H4 (cell line): ENCODE data around the gene SNX8. TPM values are rescaled to one million over a fixed set of nuclear protein-coding genes. Genes with fewer than 3 reads are reported as not detected.
"Not testable (repeated sequence)": the region's sequence is repeated elsewhere in the genome, so short reads cannot be mapped to it uniquely, and the experiment has no call there.

ENCODE experiments used
- DNase-seq: peaks from one replicate; pipeline ENCODE4 v3.0.0-alpha.2; 2015; ENCODE audit warnings: low spot score
- total RNA-seq: library from RNA; depleted of rRNA; stranded (reverse); fragments of >200 nt; shearing (Covaris generic); gene quantifications from 2 replicates; pipeline ENCODE4 v1.2.3, GENCODE V29; 2014

Gene SNX8
- total RNA-seq, 1 experiment from 2014 or later = 27.7 TPM

- DNase-seq = no peak
Measured at GRCh38 chr7:2295936-2296620, 18.2 kb downstream of the SNX8 start.

- DNase-seq = no peak
Measured at GRCh38 chr7:2290877-2291276, 23.4 kb downstream of the SNX8 start.

DNA sequence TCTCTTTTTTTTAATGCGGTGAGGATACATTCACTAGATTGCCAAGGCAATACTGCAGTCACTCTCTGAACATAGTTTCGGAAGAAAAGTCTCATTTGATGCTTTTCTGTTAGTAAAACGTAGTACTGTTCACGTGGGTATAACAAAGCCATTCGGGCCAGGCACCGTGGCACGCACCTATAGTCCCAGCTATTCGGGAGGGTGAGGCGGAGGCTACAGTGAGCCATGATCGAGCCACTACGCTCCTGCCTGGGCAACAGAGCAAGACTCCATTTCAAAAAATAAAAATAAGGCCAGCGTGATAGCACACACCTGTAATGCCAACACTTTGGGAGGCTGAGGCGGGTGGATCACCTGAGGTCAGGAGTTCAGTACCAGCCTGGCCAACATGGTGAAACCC lies 24.6 kb downstream of the SNX8 start:
- DNase-seq = no peak

- peak; percentile 10 for DNase-seq
Measured at GRCh38 chr7:2289111-2289586, 25.1 kb downstream of the SNX8 start.

- peak; percentile 13 for DNase-seq
Measured at GRCh38 chr7:2288503-2288902, 25.7 kb downstream of the SNX8 start.

- no peak for DNase-seq
Measured at GRCh38 chr7:2287745-2288144, 26.5 kb downstream of the SNX8 start.

DNA sequence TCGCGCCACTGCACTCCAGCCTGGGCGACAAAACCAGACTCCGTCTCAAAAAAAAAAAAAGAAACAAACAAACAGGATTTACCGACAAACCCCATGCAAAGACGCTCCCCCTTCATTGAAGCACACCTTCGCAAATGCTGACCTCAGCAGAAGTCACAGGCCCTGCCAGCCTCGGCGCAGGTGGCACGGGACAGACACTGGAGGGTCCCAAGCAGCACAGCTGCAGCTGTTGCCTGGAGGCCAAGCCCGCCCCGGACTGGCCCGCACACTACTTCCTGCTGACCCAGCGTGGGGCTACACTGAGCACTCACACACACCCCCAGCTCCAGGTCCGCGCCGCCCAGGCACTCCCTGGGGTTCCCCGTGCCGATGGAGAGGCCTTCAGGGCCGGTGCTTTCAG lies 31.2 kb downstream of the SNX8 start:
- peak; percentile 14 for DNase-seq

GRCh38 chr7:2282185-2282751 lies 32.0 kb downstream of the SNX8 start:
- no peak for DNase-seq

GRCh38 chr7:2281541-2281940 lies 32.7 kb downstream of the SNX8 start:
- no peak for DNase-seq

DNA sequence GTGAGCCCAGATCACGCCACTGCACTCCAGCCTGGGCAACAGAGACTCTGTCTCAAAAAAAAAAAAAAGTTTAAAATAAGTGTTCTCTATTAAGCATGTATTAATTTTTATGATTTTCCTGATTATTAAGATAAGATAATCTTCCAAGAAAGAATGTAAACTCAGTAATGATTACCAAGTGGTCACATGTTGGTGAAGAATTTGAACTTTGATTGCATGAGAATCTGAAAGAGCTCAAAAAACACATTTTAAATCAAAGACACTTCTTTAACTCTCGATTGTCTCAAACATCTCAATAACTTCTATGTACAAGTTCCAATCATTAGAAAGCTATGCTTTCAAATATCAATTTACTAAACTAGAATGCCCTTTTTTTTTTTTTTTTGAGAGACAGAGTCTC lies 33.8 kb downstream of the SNX8 start:
- DNase-seq = no peak

DNA sequence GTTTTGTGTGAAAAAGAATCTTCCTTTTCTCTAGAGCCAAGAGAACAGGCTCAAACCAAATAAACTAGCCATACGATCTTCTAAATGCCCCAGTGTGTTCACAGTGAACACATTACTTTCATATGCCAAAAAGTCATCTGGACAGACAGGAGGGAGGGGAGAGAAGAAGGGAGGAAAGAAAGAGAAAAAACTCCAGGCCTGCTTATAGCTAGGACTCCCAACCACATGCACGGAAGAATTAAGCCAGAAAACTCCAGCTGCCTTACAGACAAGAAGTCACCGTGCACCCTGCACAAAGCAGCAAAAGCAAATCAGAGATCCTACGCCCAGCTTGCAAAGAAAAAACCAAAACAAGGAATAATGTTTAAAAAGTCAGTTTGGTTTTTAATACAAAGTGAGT lies 34.3 kb downstream of the SNX8 start:
- DNase-seq = no peak

DNA sequence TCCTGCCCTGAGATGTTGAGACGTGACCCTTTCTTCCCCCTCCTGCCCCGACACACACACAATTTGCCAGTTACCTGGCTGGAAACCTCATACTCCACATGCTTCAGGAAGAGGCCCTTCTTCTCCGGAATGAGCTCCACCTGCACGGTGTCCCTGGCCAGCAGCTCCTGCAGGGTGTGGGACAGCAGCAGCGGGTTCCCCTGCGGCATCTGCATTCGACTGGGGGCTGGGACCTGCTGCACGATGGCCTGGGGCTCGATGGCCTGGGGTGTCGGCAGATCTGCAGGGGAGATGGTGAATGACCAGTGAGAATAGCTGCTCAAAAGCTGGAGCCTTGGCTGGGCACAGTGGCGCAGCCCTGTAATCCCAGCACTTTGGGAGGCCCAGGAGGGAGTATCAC lies 36.2 kb downstream of the SNX8 start:
- DNase-seq = no peak

DNA sequence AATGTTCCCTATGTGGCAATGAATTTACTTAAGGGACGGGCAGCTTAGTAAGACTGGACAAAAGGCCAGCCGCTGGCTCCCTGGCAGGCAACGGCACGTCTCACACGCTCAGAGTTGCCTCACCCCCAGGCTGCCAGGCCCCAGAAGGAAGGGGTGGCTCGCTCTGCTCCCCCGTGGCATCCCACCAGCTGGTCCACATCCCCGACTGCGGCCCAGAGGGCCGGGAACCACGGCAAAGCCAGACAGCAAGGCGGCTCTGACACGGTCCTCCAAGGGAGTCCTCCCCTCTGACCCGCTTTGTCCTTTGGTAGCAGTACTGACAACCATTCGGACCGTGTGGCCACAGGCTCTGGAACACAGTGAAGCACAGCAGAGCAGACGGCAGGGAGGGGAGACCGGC lies 38.1 kb downstream of the SNX8 start:
- DNase-seq = no peak

- no peak for DNase-seq
Measured at GRCh38 chr7:2275101-2275500, 39.1 kb downstream of the SNX8 start.

DNA sequence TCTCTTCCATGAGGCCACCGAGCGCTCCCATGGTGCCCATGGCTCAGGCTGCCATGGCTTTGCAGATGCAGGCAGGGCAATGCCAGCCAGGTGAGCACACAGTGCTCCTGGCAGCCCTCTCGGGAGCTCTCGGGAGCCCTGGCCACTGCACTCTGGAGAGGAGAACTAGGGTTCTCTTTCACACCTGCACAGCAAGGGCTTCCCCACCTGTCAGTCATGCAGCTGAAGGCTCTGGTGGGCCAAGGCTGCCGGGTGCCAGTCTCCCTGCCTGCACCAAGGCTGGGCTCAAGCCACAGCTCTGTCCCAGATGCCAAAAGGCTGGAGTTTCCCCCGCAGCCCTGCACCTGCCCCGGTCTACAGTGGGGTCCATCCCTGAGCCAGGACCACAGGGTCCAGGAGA lies 39.6 kb downstream of the SNX8 start:
- DNase-seq = no peak

GRCh38 chr7:2273866-2274265 lies 40.4 kb downstream of the SNX8 start:
- no peak for DNase-seq

- no peak for DNase-seq
Measured at GRCh38 chr7:2272031-2272430, 42.2 kb downstream of the SNX8 start.

DNA sequence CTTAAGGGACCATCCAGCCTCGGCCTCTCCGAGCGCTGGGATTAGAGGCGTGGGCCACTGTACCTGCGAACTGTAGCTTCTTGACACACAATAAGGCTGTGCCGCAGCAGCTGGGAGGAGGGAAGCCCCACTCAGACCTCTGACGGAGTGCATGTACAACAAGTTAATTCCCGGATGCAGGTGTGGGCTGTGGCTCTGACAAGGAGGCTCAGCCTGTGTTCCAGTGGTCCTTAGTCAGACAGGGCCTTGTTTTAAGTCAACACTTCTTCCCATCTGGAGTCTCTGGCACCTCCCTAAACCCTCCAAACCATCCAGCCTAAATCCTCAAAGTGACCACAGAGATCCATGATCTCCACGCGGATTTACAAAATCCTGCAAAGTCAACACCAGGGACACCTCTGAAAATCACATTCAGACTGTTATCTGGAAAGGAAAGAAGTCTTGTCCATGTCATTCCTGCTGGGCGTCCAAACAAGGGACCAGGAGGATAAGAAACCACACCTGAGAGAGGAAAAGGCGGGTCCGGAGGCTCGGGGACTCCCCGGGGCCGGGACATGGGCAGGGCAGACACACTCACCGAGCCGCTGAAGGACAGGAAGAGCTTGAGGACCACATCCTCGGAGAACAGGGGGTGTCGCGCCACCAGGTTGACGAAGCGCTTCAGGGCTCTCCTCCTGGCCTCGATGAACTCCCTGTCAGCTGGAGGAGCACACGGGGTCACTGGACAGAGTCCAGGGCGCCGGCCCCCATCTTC lies 42.8 kb downstream of the SNX8 start:
- no peak for DNase-seq

- no peak for DNase-seq
Measured at GRCh38 chr7:2270495-2270894, 43.7 kb downstream of the SNX8 start.

DNA sequence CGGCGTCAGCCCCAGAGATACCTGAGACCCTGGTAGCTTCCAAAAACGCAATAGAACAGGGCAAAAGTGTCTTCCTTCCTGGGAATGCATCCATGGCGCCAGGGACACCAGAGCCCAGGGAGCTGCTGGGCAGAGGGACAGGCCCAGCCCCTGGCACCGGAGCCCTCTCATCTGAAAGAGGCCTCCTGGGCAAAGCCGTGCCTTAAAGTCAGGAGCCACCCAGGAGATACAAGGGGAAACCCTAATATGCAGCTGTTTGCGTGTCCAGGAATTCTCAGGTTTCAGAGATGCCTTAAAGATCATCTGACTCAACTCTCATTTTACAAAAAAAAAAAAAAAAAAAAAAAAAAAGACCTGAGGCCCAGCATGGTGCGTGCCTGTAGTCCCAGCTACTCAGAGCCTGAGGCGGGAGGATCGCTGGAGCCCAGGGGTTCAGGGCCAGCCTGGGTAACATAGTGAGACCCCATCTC lies 44.2 kb downstream of the SNX8 start:
- DNase-seq = no peak

DNA sequence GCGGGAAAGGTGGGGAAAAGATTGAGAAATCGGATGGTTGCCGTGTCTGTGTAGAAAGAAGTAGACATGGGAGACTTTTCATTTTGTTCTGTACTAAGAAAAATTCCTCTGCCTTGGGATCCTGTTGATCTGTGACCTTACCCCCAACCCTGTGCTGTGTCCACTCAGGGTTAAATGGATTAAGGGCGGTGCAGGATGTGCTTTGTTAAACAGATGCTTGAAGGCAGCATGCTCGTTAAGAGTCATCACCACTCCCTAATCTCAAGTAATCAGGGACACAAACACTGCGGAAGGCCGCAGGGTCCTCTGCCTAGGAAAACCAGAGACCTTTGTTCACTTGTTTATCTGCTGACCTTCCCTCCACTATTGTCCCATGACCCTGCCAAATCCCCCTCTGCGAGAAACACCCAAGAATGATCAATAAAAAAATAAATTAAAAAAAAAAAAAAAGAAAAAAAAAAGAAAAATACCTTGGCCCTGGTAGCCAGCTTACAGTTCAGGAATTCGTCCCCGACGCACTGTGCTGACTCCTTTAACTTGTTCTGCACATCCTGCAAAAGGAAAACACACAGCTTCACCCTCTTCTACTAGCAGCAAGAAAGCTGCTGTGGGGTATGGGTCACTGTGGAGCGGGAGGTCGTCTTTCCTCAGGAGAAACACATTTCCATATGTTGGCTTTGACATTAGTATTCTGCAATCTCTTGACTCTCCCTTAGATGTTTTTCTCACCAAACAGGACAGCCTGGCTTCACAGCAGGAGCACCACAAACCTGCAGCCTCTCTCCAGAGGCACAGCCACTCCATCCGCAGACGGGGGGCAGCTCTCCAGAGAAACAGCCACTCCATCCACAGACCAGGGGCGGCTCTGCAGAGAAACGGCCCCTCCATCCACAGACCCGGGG lies 44.9 kb downstream of the SNX8 start:
- DNase-seq = not testable (repeated sequence)

DNA sequence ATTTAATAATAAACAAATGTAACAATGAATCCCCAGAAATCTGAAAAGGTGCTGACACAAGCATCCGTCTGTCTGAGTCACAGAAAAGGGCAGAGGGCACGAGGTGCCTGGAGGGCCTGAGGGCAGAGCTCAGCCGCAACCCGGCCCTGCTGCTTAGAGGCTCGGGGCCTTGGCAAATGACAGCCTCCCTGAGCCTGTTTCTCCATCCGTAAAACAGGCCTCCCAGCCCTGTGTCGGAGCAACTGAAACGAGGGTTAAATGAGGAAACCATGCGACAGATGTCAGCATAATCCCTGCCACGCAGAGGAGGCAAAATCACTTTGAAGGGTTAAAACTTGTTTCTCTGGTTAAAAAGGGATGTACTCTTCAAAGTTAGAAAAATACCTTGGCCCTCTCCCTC lies 47.3 kb downstream of the SNX8 start:
- DNase-seq = peak; percentile 64
